Ovary (tissue), 3 donors: Measurements from ENCODE around the gene WWOX.

Experiments
- CTCF ChIP-seq, 3 donors: fragments of 450-650 bp in 2 of 3; fragments of 200-600 bp in 1 of 3; IDR thresholded peaks; one replicate each; pipeline versions ENCODE4 v1.5.1 to v1.8.0; 2016 to 2022; ENCODE audit warnings: antibody characterized with exemption in 3 of 3, mild to moderate bottlenecking in 1 of 3
- EP300 ChIP-seq: sonication (generic); formaldehyde crosslinking; IDR thresholded peaks from one replicate; pipeline ENCODE4 v1.6.1; 2017; ENCODE audit warnings: antibody characterized with exemption
- donor health status: DM: no; HTN: no; CAD: no.

GRCh38 chr16:78936060-78936459, 836.6 kb downstream of the WWOX start:
- TF ChIP-seq CTCF (IDR thresholded peaks at IDR 0.05), result no peak
- no peak for TF ChIP-seq EP300
